K562 (cell line): ENCODE data around the gene TRAF7. TPM values are rescaled to one million over a fixed set of nuclear protein-coding genes. Genes with fewer than 3 reads are reported as not detected.
A peak's percentile ranks its signal among the peaks of the same experiment; 100 is the strongest.

Experiments
- CBFA2T3 ChIP-seq: fragments of 450-650 bp; IDR thresholded peaks from 2 replicates; pipeline ENCODE4 v1.6.1; 2017
- CHD2 ChIP-seq: IDR thresholded peaks from 2 replicates; pipeline ENCODE4 v1.6.1; 2011; ENCODE audit warnings: low read depth, low read length
- FOXO4 ChIP-seq: fragments of 450-650 bp; formaldehyde crosslinking; IDR thresholded peaks from 2 replicates; pipeline ENCODE4 v1.4.0; 2020; ENCODE audit warnings: mild to moderate bottlenecking, moderate library complexity
- HNRNPLL ChIP-seq: fragments of 200-400 bp; formaldehyde crosslinking; IDR thresholded peaks from 2 replicates; pipeline ENCODE4 v1.6.1; 2017; ENCODE audit warnings: low read length, low read depth, mild to moderate bottlenecking; ENCODE audit not compliant: poor library complexity, severe bottlenecking
- KAT2B ChIP-seq: IDR thresholded peaks from one replicate; pipeline ENCODE4 v1.6.1; 2012; ENCODE audit warnings: low read depth, mild to moderate bottlenecking, control low read depth, inconsistent platforms, low read length, moderate library complexity
- KLF6 ChIP-seq: fragments of 250-450 bp; sonication (Bioruptor Pico); IDR thresholded peaks from 2 replicates; pipeline ENCODE4 v1.4.0; 2020; ENCODE audit warnings: mild to moderate bottlenecking, moderate library complexity, borderline replicate concordance
- LCOR ChIP-seq: sonication (generic); formaldehyde crosslinking; IDR thresholded peaks from 2 replicates; pipeline ENCODE4 v1.8.0; 2022; ENCODE audit warnings: mild to moderate bottlenecking, missing genetic modification reagents
- MAZ ChIP-seq, 2 experiments: fragments of 450-650 bp in 1 of 2; sonication (generic) in 1 of 2; formaldehyde crosslinking; IDR thresholded peaks in 1 of 2; conservative IDR thresholded peaks in 1 of 2; 2 replicates each; pipeline versions ENCODE4 v1.4.0 to v1.5.0; 2020; ENCODE audit warnings: mild to moderate bottlenecking in 1 of 2, missing genetic modification reagents in 1 of 2
- SRF ChIP-seq, 2 experiments: fragments of 250-450, 450-650 bp in 1 of 2; sonication (Bioruptor Pico) in 1 of 2; sonication (generic) in 1 of 2; formaldehyde crosslinking; IDR thresholded peaks; 2 replicates each; pipeline versions ENCODE4 v1.5.0 to v1.5.1; 2020 to 2022; ENCODE audit warnings: mild to moderate bottlenecking in 1 of 2, missing genetic modification reagents in 1 of 2
- STAT5B ChIP-seq: fragments of 250-450 bp; sonication (Bioruptor Pico); IDR thresholded peaks from 2 replicates; pipeline ENCODE4 v1.8.0; 2021; ENCODE audit warnings: mild to moderate bottlenecking, inconsistent platforms
- polyA plus RNA-seq, 8 experiments: library from polyadenylated mRNA; depleted of rRNA in 4 of 8; stranded (reverse) in 5 of 8; unstranded in 3 of 8; fragments of >200 nt; fragmentation: Nextera tagmentation in 2 of 8; fragmentation: Illumina TruSeq in 1 of 8; extraction: Ambion mirVana in 2 of 8; extraction: Trizol in 1 of 8; gene quantifications; 2 replicates each; pipeline versions ENCODE4 v1.2.1 to v1.2.3, GENCODE V29; 2011 to 2014; ENCODE audit warnings: inconsistent platforms in 1 of 8, missing spikeins in 1 of 8
- total RNA-seq, 7 experiments: library from RNA; depleted of rRNA in 6 of 7; stranded (reverse); fragments of >200 nt in 6 of 7; fragmentation: Illumina TruSeq in 2 of 7; extraction: Trizol in 2 of 7; gene quantifications; 2 replicates each; pipeline versions ENCODE4 v1.2.1 to v1.2.3, GENCODE V29; 2011 to 2021; ENCODE audit warnings: low replicate concordance in 1 of 7
- TF ChIP-seq, protein P1 (sequence below): fragments of 200-600 bp; sonication (generic); IDR thresholded peaks from one replicate; pipeline ENCODE4 v1.6.1; 2012; ENCODE audit warnings: mild to moderate bottlenecking, low read depth, low read length, inconsistent platforms
- TF ChIP-seq, protein P2 (sequence below): fragments of 450-650 bp; formaldehyde crosslinking; IDR thresholded peaks from 2 replicates; pipeline ENCODE4 v1.4.0; 2020; ENCODE audit warnings: mild to moderate bottlenecking, mixed read lengths

TRAF7 gene
- total and polyA plus RNA-seq, 9 of the 15 experiments (the other 6 are each of a cell fraction or from before 2014, with no cell fraction given) = 1.1 to 113 (median 41.6) TPM

DNA sequence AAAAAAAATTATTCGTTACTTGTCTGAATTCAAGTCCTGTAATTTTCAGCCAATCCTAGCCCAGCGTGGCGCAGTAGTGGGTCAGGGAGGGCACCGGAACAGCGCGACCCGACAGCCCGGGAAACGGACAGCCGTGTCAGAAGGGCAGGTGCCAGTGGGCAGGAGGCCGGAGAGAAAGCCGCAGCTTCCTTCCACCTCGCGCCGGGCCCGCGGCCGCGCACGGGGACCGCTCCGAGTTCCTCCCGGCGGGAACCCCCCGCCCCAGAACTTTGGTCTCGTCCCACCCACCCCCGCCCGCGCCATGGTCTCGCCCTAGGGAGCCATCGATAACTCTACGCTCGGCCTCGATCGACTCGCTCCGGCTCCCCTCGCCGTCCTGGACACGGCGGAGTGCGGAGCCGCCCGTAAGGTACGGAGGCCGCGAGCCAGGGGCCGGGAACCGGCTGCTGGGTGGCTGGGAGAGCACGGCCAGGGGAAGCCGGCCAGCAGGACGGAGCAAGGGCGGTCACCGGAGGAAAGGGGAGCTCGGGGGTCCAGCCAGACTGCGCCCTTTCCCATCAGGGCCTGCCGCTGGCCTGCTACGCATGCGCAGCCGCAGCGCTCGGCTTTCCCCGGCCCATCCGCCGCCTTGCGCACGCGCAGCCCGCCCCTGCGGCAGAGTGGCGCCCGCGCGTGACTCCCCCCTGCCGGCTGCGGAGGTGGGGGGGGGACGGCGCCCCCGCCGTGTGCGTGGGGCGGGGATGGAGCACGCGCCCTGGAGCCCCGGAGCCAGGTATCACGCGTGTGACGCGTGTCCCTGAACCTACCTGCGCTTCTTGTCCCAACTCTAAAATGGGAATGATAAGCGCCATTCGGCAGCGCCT, 49.8 kb downstream of the TRAF7 start, which contains the start of gene MLST8 (continued):
- no peak for TF ChIP-seq LCOR
- TF ChIP-seq CBFA2T3 = no peak
- TF ChIP-seq, protein P1, sequence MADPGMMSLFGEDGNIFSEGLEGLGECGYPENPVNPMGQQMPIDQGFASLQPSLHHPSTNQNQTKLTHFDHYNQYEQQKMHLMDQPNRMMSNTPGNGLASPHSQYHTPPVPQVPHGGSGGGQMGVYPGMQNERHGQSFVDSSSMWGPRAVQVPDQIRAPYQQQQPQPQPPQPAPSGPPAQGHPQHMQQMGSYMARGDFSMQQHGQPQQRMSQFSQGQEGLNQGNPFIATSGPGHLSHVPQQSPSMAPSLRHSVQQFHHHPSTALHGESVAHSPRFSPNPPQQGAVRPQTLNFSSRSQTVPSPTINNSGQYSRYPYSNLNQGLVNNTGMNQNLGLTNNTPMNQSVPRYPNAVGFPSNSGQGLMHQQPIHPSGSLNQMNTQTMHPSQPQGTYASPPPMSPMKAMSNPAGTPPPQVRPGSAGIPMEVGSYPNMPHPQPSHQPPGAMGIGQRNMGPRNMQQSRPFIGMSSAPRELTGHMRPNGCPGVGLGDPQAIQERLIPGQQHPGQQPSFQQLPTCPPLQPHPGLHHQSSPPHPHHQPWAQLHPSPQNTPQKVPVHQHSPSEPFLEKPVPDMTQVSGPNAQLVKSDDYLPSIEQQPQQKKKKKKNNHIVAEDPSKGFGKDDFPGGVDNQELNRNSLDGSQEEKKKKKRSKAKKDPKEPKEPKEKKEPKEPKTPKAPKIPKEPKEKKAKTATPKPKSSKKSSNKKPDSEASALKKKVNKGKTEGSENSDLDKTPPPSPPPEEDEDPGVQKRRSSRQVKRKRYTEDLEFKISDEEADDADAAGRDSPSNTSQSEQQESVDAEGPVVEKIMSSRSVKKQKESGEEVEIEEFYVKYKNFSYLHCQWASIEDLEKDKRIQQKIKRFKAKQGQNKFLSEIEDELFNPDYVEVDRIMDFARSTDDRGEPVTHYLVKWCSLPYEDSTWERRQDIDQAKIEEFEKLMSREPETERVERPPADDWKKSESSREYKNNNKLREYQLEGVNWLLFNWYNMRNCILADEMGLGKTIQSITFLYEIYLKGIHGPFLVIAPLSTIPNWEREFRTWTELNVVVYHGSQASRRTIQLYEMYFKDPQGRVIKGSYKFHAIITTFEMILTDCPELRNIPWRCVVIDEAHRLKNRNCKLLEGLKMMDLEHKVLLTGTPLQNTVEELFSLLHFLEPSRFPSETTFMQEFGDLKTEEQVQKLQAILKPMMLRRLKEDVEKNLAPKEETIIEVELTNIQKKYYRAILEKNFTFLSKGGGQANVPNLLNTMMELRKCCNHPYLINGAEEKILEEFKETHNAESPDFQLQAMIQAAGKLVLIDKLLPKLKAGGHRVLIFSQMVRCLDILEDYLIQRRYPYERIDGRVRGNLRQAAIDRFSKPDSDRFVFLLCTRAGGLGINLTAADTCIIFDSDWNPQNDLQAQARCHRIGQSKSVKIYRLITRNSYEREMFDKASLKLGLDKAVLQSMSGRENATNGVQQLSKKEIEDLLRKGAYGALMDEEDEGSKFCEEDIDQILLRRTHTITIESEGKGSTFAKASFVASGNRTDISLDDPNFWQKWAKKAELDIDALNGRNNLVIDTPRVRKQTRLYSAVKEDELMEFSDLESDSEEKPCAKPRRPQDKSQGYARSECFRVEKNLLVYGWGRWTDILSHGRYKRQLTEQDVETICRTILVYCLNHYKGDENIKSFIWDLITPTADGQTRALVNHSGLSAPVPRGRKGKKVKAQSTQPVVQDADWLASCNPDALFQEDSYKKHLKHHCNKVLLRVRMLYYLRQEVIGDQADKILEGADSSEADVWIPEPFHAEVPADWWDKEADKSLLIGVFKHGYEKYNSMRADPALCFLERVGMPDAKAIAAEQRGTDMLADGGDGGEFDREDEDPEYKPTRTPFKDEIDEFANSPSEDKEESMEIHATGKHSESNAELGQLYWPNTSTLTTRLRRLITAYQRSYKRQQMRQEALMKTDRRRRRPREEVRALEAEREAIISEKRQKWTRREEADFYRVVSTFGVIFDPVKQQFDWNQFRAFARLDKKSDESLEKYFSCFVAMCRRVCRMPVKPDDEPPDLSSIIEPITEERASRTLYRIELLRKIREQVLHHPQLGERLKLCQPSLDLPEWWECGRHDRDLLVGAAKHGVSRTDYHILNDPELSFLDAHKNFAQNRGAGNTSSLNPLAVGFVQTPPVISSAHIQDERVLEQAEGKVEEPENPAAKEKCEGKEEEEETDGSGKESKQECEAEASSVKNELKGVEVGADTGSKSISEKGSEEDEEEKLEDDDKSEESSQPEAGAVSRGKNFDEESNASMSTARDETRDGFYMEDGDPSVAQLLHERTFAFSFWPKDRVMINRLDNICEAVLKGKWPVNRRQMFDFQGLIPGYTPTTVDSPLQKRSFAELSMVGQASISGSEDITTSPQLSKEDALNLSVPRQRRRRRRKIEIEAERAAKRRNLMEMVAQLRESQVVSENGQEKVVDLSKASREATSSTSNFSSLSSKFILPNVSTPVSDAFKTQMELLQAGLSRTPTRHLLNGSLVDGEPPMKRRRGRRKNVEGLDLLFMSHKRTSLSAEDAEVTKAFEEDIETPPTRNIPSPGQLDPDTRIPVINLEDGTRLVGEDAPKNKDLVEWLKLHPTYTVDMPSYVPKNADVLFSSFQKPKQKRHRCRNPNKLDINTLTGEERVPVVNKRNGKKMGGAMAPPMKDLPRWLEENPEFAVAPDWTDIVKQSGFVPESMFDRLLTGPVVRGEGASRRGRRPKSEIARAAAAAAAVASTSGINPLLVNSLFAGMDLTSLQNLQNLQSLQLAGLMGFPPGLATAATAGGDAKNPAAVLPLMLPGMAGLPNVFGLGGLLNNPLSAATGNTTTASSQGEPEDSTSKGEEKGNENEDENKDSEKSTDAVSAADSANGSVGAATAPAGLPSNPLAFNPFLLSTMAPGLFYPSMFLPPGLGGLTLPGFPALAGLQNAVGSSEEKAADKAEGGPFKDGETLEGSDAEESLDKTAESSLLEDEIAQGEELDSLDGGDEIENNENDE = no peak
- 0 out of 4 replicates have a peak, but pooled peaks of 1 of the 2 experiments have one; percentile 28 for TF ChIP-seq SRF (CRISPR knock-in tag; IDR thresholded peaks at IDR 0.05)
- peak; percentile 89 for TF ChIP-seq HNRNPLL
- TF ChIP-seq FOXO4 (CRISPR knock-in tag) = no peak
- TF ChIP-seq KLF6 = peak; percentile 57; the same call in 1 of the 2 replicates
- peak; percentile 85 to 99 for TF ChIP-seq MAZ (CRISPR knock-in tag; conservative IDR thresholded peaks at IDR 0.05 in 1 of 2, IDR thresholded peaks at IDR 0.05 in 1 of 2)
- no peak for TF ChIP-seq STAT5B (CRISPR knock-in tag)
- TF ChIP-seq, protein P2, sequence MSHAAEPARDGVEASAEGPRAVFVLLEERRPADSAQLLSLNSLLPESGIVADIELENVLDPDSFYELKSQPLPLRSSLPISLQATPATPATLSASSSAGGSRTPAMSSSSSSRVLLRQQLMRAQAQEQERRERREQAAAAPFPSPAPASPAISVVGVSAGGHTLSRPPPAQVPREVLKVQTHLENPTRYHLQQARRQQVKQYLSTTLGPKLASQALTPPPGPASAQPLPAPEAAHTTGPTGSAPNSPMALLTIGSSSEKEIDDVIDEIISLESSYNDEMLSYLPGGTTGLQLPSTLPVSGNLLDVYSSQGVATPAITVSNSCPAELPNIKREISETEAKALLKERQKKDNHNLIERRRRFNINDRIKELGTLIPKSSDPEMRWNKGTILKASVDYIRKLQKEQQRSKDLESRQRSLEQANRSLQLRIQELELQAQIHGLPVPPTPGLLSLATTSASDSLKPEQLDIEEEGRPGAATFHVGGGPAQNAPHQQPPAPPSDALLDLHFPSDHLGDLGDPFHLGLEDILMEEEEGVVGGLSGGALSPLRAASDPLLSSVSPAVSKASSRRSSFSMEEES = 0 out of 2 replicates have a peak, but pooled peaks have one; percentile 3
- TF ChIP-seq KAT2B = no peak
- TF ChIP-seq CHD2 = peak; percentile 21; the same call in 1 of the 2 replicates
